Medulla oblongata (tissue), 1 donor: ENCODE data around the gene ARF6.
A peak's percentile ranks its signal among the peaks of the same experiment; 100 is the strongest.
"Not testable (repeated sequence)": the region's sequence is repeated elsewhere in the genome, so short reads cannot be mapped to it uniquely, and the experiment has no call there.

Experiments
- DNase-seq: peaks from one replicate; pipeline ENCODE4 v3.0.0-alpha.2; 2015; ENCODE audit errors: extremely low spot score

The ARF6 gene

GRCh38 chr14:49892636-49893308 lies at the start of gene ARF6:
Gene ARF6, plus strand, starts transcription at chr14:49893082. Its CDS starts 655 bp downstream, at chr14:49893737.
- DNase-seq: peak; percentile 98

GRCh38 chr14:49849213-49849847 lies 43.6 kb upstream of the ARF6 start:
- DNase-seq: no peak

DNA sequence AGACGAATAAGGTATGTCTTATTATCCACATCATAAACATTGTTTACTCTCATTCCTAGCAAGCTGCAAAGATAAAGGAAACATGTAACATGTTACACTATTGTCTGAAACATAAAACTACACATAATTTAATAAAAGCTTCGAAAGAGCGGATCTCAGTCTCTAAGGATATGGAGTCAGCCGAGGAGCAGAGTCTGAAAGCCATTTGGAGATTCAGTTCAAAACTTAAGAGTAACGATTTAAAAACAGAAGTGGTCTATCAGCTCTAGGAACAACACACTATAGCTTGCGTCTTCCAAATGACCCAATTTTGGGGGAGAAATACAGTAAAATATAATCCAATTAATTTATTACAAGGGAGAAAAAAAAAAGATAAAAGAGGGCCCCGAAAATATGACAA lies 41.1 kb upstream of the ARF6 start:
- no peak for DNase-seq

DNA sequence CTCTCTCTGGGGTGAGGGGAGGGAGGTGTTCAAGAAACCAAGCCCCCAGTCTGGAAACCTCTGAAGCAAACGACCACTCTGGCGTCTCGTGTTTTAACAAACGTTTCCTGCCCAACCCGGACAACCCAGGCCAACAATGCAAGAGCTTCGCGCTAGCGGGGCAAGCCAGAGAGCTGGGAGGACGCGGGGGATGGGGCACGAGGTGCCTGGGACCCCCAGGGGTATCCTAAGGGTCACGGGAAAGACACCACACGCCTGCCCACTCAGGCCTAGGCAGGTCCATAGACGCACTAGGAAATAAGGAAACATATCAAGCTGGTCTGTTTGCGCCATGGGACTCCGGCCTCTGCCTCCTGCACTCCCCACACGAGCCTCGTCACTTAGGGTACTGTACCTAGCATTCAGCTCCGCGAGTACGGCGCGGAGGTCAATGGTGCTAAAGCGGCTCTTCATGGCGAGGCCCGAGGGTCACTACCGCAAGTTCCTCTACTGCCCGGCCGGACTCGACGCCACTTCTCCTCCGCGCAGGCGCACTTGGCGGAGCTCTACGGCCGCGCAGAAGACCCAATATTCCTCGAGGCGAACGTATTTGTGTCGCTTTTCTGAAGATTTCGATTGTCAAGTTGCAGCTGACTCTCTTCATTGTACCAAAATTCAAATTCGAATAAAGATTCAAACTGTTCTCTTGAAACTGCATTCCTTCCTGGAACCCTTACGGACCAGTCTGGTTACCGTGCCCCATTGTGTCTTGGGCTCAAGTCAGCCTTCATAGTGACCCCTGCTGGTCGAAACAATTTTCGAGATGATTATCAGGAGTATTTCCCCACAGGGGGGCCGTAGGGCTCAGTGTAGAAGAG lies 40.4 kb upstream of the ARF6 start, which contains the start of gene NEMF:
Gene NEMF (minus strand): TSS at position 488 of the 857 bp plus-strand sequence. CDS start 35 bp downstream, at position 453.
- peak; percentile 97 for DNase-seq

DNA sequence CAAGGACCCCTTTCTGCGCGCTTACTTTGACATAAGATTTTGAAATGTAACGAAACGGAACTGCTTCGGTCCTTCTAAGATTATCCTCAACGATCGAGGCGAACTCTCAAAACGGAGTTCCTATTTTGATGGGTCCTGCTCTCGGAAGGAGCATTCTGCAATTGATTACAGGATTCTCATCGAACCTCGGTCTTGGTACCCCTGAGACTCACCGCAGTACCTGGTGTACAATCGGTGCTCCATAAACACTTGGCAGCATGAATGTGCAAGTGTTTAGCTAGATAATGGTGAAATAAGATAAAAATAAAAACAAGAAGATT lies 39.8 kb upstream of the ARF6 start:
- no peak for DNase-seq

GRCh38 chr14:49853572-49854375 lies 39.1 kb upstream of the ARF6 start:
- peak; percentile 71 for DNase-seq

DNA sequence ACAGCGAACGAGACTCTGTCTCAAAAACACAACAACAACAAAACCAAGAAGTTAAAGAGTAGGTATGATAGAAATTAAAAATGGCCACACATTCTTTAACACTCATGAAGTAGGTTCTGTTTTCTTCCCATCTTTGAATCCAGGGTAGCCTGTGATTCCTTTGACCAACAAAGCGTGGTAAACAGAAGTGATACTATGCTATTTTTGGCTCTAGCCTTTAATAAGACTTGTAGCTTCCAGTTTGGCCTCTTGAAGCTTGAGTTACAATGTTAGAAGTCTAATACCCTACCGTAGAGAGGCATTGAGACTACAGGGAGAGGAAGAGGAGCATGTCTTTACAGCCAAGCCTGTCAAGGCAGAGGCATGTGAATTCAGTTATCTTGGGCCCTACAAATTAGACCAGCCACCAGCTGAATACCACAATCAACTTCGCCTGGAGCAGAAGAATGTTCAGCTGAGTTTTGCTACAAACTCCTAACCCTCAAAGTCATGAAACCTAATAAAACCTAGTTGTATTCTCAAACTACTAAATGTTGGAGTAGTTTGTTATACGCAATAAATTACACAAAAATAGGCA lies 35.4 kb upstream of the ARF6 start:
- DNase-seq: peak; percentile 63

- no peak for DNase-seq
These were observed 34.5 kb upstream of the ARF6 start for GRCh38 chr14:49858383-49858782.

- DNase-seq: peak; percentile 21
These were observed 31.7 kb upstream of the ARF6 start for GRCh38 chr14:49860988-49861698.

GRCh38 chr14:49861699-49862088 lies 31.2 kb upstream of the ARF6 start:
- DNase-seq: peak; percentile 78

DNA sequence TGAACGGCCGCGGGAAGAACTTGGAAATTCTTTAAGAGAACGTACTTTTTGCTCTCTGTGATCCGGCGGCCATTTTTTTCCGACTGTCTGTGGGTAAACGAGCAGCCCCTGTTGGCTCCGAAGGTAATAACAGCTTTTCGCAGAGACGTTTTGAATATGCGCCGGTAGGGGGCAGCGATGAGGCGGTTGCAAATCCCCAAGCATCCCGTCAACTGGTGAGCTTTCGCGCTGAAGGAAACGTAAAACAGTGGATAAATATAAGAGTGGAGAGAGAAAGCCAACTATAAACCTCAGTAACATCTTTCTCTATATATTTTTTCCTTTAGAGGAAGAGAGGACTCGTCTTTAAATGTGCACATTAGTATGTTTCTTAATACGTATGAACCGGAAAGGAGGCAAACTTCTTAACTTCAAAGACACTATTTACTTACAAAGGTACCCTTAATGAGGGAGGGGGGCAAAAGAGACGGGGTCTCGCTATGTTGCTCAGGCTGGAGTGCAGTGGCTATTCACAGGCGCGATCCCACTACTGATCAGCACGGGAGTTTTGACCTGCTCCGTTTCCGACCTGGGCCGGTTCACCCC lies 30.7 kb upstream of the ARF6 start:
- peak; percentile 93 for DNase-seq

GRCh38 chr14:49863487-49864281 lies 29.2 kb upstream of the ARF6 start:
- DNase-seq: no peak

- peak; percentile 81 for DNase-seq
These were observed 27.4 kb upstream of the ARF6 start for GRCh38 chr14:49865431-49865859.

DNA sequence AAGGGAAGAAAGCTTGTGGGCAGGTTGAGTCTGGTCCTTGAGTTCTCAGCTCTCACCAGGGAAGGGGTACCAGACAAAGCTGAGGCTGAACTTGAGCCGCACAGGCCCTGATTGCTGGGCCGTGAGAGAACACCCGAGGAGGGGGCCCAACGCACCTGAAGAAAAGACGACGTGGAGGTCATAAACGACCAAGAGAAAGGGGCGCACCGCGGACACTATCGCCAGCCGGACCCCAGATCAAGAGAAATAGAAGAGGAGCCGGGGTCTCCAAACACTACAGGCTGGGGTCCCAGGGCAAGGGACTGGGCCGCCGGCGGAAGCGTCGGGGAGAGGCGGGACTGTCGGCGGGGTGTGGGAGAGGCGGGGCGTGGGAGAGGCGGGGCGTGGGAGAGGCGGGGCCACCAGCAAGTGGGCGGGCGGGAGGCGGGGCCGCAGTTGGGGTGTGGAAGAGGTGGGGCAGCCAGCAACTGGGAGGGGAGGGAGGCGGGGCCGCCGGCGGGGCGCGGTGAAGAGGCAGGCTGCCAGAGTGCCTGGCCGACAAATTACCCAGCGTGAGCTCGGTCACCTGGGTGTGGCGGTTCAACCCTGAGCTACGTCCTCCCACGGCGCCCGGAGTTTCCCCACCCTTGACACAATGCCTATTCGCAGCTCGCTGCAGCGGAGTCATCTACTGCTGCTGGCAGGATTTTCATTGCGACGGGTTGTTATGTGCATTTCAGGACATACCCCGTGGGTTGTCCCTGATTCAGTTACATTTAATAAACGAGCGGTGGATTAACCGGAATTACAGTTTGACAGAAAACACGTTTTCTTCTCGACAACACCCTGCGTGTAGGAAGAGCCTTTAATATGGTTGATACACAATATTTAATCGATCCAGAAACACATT lies 24.8 kb upstream of the ARF6 start:
- peak; percentile 93 for DNase-seq

- no peak for DNase-seq
These were observed 24.2 kb upstream of the ARF6 start for GRCh38 chr14:49868720-49869114.

DNA sequence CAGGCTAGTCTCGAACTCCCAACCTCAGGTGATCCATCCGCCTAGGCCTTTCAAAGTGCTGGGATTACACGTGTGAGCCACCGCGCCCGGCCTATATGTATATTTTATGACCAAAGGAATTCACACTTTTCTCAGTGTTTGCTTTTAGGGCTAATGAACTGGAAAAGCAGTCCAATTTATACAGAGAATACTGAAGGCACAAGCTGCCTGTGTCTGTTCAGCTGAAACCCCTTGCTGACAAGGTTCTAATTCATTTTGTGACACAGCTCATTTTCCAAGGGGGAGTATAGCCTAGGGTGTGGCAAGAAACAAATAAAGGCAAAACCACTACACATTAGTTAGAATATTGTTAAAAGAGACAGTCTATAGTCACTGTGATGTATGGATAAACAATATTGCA lies 22.0 kb upstream of the ARF6 start:
- no peak for DNase-seq

- not testable (repeated sequence) for DNase-seq
These were observed 19.3 kb upstream of the ARF6 start for GRCh38 chr14:49873548-49873947.

GRCh38 chr14:49875640-49876198 lies 17.2 kb upstream of the ARF6 start:
- DNase-seq: no peak
